Stimulated activated CD4-positive, alpha-beta T cell treated with anti-CD3 and anti-CD28 coated beads, Interleukin-4, amount 100 ng/mL, for 1 hour (primary cell): Measurements from ENCODE around the gene METTL26.

Experiments
- DNase-seq: peaks from one replicate; pipeline ENCODE4 v3.0.0-alpha.2; 2020

Gene METTL26

DNA sequence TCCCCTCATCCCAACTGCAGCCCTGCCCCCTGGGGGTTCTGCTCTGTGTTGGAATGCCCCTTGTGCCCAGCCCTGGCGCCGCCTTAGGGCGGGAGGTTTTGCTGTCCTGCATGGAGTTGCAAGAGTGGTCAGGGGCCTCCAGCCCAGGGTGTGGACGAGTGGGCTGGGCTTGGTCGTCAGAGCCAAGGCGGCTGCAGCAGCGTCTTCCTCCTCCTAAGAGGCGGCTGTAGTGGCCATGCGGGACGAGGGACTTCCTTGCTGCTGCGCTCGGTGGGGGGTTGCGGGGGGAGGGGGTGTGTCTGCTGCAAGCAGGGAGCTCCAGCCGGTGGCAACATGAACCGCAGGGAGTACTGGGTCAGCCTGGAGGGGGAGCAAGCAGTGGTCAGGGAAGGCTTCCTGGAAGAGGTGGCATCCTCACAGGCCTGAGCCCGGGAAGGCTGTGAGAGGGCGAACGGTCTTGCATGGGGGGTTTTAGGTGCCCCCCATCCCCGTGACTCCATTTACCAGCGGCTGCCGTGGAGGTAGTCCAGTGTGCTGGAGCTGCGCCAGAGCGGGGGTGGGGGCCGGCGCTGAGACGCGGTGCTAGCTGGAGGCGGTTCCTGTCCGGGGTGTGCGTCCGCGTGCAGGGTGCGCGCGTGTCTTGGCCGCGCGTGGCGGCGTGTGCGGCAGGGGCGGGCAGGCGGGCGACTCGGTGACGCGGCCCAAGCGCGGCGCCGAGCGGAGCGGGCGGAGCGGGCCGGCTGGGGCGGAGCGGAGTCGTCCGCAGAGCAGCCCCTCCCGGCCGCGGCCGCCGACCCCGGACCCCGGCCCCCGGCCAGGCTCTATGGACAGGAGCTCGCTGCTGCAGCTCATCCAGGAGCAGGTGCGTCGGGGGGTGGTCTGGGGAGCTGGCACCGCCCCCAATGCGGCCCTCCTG is 39.1 kb upstream of the METTL26 start, which contains the start of gene RHBDL1:
TSS of gene RHBDL1 (plus strand) at position 704 of the 916 bp plus-strand sequence. CDS start at position 824, 120 bp downstream.
- DNase-seq, result no peak

DNA sequence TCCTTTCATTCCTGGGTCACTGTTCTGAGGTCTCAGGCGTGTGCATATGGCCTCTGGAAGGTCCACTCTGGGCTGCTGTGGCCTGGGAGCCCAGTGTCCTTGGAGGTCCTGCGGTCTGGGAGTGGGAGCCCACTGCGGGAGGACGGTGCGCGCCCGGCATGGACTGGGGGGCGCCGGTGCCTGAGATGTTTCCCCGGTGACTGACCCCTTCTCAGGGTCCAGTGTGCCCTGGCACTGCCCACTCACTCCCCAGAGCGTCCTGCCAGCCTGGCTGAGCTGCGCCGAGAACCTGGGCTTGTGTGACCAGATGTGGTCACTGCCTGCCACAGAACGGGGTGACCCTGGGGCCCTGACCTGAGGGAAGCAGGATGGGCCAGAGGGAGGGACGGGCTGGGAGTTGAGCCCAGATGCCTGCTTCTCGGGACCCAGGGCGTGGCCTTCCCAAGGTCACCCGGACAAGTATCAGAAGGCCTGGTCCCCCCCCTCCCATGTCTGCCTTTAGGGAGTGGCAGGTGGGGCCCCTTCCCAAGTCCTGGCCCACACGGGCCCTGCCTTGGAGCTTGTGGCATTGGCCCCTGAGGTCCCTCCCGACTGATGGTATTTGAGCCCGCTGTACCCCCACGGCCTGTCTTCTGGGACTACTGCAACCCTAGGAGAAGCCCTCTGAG is 38.2 kb upstream of the METTL26 start:
- DNase-seq, result no peak

DNA sequence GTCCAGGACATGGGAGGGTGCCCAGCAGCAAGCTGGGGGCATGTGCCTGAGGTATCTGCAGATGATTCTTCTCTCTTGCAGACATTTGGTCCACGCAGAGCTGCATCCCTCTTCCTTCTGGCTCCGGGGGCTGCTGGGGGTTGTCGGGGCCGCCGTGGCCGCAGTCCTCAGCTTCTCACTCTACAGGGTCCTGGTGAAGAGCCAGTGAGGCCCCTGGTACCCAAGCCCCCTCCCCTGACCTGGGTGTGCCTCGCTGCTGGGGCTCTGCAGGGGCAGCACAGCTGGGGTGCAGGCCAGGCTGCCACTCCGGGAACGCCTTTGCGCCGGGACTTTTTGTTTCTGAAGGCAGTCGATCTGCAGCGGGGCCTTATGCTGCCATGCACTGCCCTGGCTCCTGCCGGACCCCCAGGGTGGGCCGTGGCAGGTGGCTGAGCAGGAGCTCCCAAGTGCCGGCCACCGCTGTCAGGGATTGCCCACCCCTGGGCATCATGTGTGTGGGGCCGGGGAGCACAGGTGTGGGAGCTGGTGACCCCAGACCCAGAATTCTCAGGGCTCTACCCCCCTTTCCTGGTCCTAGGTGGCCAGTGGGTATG is 37.4 kb upstream of the METTL26 start:
- DNase-seq, result no peak

DNA sequence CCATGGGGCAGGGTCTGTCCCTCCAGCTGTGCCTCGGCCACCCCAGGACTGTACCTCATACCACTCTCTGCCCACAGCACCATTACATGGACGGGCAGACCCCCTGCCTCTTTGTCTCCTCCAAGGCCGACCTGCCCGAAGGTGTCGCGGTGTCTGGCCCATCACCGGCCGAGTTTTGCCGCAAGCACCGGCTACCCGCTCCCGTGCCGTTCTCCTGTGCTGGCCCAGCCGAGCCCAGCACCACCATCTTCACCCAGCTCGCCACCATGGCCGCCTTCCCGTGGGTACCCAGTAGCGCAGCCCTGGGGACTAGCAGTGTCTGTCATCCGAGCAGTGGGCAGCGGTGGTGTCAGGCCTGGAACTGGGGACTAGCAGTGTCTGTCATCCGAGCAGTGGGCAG is 36.7 kb upstream of the METTL26 start:
- no peak for DNase-seq

GRCh38 chr16:672371-672770 is 36.3 kb upstream of the METTL26 start:
- no peak for DNase-seq

GRCh38 chr16:671353-672131 is 35.4 kb upstream of the METTL26 start:
- no peak for DNase-seq

- DNase-seq, result no peak
These were observed 34.6 kb upstream of the METTL26 start for GRCh38 chr16:670485-671352.

- DNase-seq, result no peak
These were observed 33.6 kb upstream of the METTL26 start for GRCh38 chr16:669666-670065.

GRCh38 chr16:668519-669171 is 32.5 kb upstream of the METTL26 start:
- no peak for DNase-seq

GRCh38 chr16:667780-668518 is 31.8 kb upstream of the METTL26 start, which contains the start of gene RHOT2:
Gene RHOT2 (plus strand): TSS chr16:668132. CDS start chr16:668200, 68 bp downstream.
- peak; percentile 96 for DNase-seq

DNA sequence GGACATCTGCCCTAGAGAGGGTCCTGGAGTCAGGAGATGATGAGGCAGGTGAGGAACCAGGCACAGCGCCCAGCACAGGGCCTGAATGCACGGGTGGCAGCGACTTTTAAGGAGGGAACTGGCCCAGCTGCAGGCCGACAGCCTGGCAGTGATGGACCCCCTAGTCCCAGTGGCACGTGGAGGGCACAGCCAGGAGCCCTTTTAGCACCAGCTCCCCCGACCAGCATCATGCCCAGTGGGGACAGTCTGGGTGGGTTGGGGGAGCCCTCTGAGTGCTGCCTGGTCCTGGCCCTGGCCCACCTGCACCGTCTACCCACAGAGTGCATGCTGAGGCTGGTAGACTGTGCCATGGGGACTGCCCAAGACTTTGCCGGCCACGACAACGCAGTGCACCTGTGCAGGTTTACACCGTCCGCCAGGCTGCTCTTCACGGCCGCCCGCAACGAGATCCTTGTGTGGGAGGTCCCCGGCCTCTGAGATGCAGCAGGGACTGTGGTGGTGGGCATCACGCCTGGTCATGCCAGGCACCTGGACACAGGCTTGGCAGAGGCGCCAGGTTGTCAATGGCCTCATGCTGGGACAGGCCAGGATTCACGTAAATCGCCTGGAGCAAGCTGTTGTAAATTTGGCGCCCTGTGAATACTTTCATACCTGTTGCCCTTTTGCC is 31.1 kb upstream of the METTL26 start:
- DNase-seq, result no peak

DNA sequence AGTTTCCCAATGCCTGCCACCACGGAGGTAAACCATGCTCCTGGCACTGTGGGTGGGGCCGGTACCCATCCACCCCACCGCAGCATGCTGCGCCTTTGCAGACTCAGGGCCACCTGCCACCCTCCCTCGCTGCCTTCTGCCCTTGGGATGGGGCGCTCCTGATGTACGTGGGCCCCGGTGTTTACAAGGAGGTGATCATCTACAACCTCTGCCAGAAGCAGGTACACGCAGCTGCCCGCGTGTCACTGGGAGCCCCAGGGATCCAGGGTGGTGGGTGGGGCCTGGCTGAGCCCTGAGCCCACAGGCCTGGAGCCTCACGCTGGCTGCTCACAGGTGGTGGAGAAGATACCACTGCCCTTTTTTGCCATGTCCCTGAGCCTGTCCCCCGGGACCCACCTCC is 30.5 kb upstream of the METTL26 start:
- no peak for DNase-seq

GRCh38 chr16:662597-662996 is 26.5 kb upstream of the METTL26 start:
- DNase-seq, result no peak

GRCh38 chr16:662095-662494 is 26.0 kb upstream of the METTL26 start:
- no peak for DNase-seq

DNA sequence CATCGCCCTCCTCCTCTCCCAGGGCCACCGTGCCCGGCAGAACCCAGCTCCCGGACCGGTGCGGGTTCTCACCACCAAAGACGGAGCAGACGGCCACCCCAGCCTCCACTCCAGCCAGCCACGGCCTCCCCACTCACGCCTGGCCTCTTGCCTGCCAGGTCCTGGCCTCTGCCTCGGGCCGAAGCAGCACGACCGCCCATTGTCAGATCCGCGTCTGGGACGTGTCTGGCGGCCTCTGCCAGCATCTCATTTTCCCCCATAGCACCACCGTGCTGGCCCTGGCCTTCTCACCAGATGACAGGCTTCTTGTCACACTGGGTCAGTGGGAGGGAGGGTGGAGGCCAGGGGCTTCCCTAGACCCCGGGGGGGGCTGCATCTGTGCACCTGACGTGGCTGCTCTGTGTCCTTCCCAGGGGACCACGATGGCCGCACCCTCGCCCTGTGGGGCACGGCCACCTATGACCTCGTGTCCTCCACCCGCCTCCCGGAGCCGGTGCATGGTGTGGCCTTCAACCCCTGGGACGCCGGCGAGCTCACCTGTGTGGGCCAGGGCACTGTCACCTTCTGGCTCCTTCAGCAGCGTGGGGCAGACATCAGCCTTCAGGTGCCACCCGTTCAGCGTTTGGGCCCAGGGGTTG is 25.2 kb upstream of the METTL26 start:
- no peak for DNase-seq

DNA sequence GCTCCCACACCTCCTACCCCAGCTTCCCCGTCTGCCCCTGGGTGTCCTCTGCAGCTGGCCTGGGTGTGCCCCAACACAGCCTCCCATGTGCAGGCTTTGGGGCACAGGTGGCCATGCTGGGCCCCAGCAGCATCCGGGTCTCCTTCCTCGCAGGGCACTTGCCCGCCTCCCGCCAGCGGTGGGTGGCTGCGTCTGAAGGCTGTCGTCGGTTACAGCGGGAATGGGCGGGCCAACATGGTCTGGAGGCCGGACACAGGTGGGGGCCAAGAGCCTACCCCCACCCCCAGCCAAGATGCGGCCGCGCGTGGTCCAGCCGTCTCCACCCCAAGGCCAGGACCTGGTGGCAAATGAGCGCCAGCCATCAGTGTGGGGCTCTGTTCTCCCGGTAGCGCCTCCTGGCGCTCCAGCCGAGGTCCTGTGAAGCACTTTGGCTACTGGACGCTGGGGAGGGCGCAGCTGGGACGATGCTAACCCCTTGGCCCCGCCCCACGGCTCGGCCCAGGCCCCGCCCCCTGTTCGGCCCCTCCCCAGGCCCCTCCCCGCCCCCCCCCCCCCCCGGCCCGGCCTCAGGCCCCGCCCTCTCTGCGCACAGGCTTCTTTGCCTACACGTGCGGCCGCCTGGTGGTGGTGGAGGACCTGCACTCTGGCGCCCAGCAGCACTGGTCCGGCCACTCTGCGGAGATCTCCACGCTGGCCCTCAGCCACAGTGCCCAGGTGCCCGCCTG is 24.5 kb upstream of the METTL26 start:
- peak; percentile 72 for DNase-seq

DNA sequence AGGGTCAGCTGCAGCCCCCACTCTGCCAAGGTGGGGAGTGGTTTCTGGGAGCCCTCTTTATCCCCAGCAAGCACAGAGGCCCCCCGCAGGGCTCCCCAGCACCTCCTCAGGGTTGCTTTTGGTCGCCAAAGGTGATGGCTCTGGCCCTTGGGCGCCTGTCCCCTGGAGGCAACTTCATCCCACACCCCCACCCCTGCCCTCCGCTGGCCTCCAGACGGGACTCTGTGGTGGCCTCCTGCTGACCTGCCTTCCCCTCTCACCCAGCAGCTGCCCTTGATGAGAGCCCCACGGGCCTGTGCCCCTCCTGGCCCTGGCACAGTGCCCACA is 24.0 kb upstream of the METTL26 start:
- no peak for DNase-seq

DNA sequence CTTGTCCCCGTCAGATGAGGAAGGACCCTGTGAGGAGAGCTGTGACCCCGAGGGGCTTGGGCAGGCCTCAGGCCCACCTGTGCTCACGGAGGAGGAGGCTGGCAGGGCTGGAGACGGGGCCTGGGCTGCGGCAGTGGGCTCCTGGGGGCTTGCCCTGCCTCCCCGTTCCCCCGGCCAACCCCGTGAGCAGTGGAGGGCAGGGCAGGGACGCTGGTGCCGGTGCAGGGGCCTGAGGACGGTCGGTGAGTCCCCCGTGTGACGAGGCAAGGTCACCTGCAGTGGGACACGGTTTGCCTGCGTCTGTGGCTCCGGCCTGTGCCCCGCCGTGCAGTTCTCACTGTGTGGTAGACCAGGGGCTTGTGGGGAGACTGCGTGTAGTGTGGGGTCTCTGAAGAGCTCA is 23.5 kb upstream of the METTL26 start:
- DNase-seq, result no peak
